Measurements from ENCODE around the gene CIAPIN1. TPM values are rescaled to one million over a fixed set of nuclear protein-coding genes. Genes with fewer than 3 reads are reported as not detected.

CIAPIN1 gene
- total RNA-seq, 1 experiment from 2014 or later: 82.8 TPM

- TF ChIP-seq CTCF (conservative IDR thresholded peaks at IDR 0.05): no peak
- H3K9me3 ChIP-seq (ENCODE audit: control insufficient read depth, low read depth, low read length): no peaks in the 10 kb centered on the region
- no peak overlapping the region for H2BK15ac ChIP-seq (ENCODE audit: low read depth, low read length)
- no peak overlapping the region for H2BK5ac ChIP-seq (ENCODE audit: insufficient read length, low read length)
- H3K9me3 Mint-ChIP-seq: no peaks in the 10 kb centered on the region; a peak in 1 of 5 replicates
- no peak overlapping the region for H3K4me3 Mint-ChIP-seq
- no peak overlapping the region for H2BK12ac ChIP-seq (ENCODE audit: insufficient read length, low read depth, low read length)
- no peak overlapping the region for H3K23ac ChIP-seq (ENCODE audit: insufficient read length, low read depth, low read length)
- H4K20me1 ChIP-seq (ENCODE audit: control insufficient read depth, insufficient read depth, insufficient read length): no peaks in the 10 kb centered on the region
- no peaks in the 10 kb centered on the region for H3K79me1 ChIP-seq (ENCODE audit: insufficient read depth, low read depth, low read length, poor library complexity, severe bottlenecking)
- H3K56ac ChIP-seq (ENCODE audit: insufficient read length, low read depth, low read length): no peak overlapping the region
- no peaks in the 10 kb centered on the region for H3K4me1 ChIP-seq (ENCODE audit: insufficient read depth, low read length)
- no peak overlapping the region for H3K4ac ChIP-seq (ENCODE audit: low read depth, low read length)
- peaks cover 1% of the 10 kb centered on the region for H3K27me3 Mint-ChIP-seq (ENCODE audit: low read depth)
- no peaks in the 10 kb centered on the region for H3K27me3 ChIP-seq (ENCODE audit: insufficient read depth, low read length)
- WGBS (ENCODE audit: extremely low coverage, insufficient read length, low lambda C conversion rate): no CpG with 5 or more reads among the region's 9 CpGs
- H3K23me2 ChIP-seq (ENCODE audit: insufficient read length, low read depth, low read length, poor library complexity, severe bottlenecking): peaks cover 5% of the 10 kb centered on the region
- peaks cover 5 to 15% of the 10 kb centered on the region in 2 experiments; a peak in 3 of 4 replicates for H3K4me1 Mint-ChIP-seq
- H3K27ac Mint-ChIP-seq: no peak overlapping the region; a peak in 1 of 7 replicates
- no peak overlapping the region for H3K9ac ChIP-seq (ENCODE audit: extremely low read depth, insufficient read length, low read length)
- no peak overlapping the region; the same call in 1 of the 2 replicates for H3K14ac ChIP-seq (ENCODE audit: insufficient read depth, low read length)
- no peak overlapping the region for H2BK20ac ChIP-seq (ENCODE audit: low read depth, low read length, poor library complexity, severe bottlenecking)
- DNase-seq: no peak
- H3K79me2 ChIP-seq (ENCODE audit: insufficient read depth, low read length): no peaks in the 10 kb centered on the region
- no peak overlapping the region for H4K5ac ChIP-seq (ENCODE audit: insufficient read length, low read depth, low read length)
- no peak overlapping the region for H2AFZ ChIP-seq (ENCODE audit: low read length)
- no peak overlapping the region for H3K27ac ChIP-seq (ENCODE audit: insufficient read length, low read depth, low read length)
- H2BK120ac ChIP-seq (ENCODE audit: low read depth, low read length, poor library complexity, severe bottlenecking): no peak overlapping the region
- H3K36me3 Mint-ChIP-seq (ENCODE audit: insufficient read depth in 1 of 3, low read depth in 3 of 3): no peaks in the 10 kb centered on the region
- no peak overlapping the region for H3K18ac ChIP-seq (ENCODE audit: insufficient read length, low read depth, low read length)
- H3K4me2 ChIP-seq (ENCODE audit: insufficient read depth, insufficient read length, low read length): no peak overlapping the region
- H3T11ph ChIP-seq (ENCODE audit: low read length): no peak overlapping the region
- H4K8ac ChIP-seq (replicated peaks; ENCODE audit: insufficient read length, low read depth, low read length): no peak overlapping the region
- no peak overlapping the region for H4K91ac ChIP-seq (ENCODE audit: insufficient read length, low read depth, low read length)
- H2AK5ac ChIP-seq (ENCODE audit: insufficient read length, low read length): no peak overlapping the region
Observed at GRCh38 chr16:57412584-57412983, 34.6 kb downstream of the CIAPIN1 start.

Data from H9 (cell line).